Heart left ventricle (tissue), 13 donors: Measurements from ENCODE around the gene RUNX1.

ENCODE experiments used
- POLR2A ChIP-seq, 2 donors: fragments of 450-650 bp; IDR thresholded peaks; one replicate each; pipeline ENCODE4 v1.6.1; 2017; ENCODE audit warnings: antibody characterized with exemption in 2 of 2, mild to moderate bottlenecking in 2 of 2, moderate library complexity in 2 of 2
- TF ChIP-seq, protein P1 (sequence below), 12 donors: fragments of 200-600 bp; sonication (generic) in 4 of 12; IDR thresholded peaks; one replicate each; pipeline versions ENCODE4 v1.5.0 to v1.8.0; 2018 to 2022; ENCODE audit warnings: antibody characterized with exemption in 12 of 12, mild to moderate bottlenecking in 5 of 12
- donor health status: ischemic (EF 13 %, LVEDD 7.1; RV severe dilation, severe dysfunction).
- donor health status: DM: no; HTN: yes; CAD: no.
- donor health status: DM: no; HTN: no; CAD: no.
- donor health status: ischemic (EF 25% LVEDD 6.9; RV normal size, moderate dysfunction).
- donor health status: ischemic (EF 25% LVEDD 5.7; RV mildly dilated, moderate dysfunction).
- donor health status: ischemic (EF 35%, LVEDD 5.7; RV mildly dilated, moderate dysfunction).
- donor health status: nonischemic (EF 11% LVEDD 7.7; RV severe dilation, severe dysfunction).
- donor health status: DM: yes; HTN: yes; CAD: no.
- donor health status: PGD.
- donor health status: ischemic (EF 29% LVEDD 5.4; RV normal size, mild dysfunction).
- donor health status: nonischemic (EF 23%, LVEDD 6.1; RV moderate dilation, normal function).

GRCh38 chr21:35035581-35035980, 13.5 kb downstream of the RUNX1 start:
- no peak for TF ChIP-seq POLR2A (IDR thresholded peaks at IDR 0.05)
- TF ChIP-seq, protein P1, sequence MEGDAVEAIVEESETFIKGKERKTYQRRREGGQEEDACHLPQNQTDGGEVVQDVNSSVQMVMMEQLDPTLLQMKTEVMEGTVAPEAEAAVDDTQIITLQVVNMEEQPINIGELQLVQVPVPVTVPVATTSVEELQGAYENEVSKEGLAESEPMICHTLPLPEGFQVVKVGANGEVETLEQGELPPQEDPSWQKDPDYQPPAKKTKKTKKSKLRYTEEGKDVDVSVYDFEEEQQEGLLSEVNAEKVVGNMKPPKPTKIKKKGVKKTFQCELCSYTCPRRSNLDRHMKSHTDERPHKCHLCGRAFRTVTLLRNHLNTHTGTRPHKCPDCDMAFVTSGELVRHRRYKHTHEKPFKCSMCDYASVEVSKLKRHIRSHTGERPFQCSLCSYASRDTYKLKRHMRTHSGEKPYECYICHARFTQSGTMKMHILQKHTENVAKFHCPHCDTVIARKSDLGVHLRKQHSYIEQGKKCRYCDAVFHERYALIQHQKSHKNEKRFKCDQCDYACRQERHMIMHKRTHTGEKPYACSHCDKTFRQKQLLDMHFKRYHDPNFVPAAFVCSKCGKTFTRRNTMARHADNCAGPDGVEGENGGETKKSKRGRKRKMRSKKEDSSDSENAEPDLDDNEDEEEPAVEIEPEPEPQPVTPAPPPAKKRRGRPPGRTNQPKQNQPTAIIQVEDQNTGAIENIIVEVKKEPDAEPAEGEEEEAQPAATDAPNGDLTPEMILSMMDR (IDR thresholded peaks at IDR 0.05): no peak
